ENCODE results near the gene RECK.

- TF ChIP-seq CTCF (conservative IDR thresholded peaks at IDR 0.05 in 1 of 2, IDR thresholded peaks at IDR 0.05 in 1 of 2; ENCODE audit: low read depth in 1 of 2, low read length in 2 of 2) (no peak), EZH2 (IDR thresholded peaks at IDR 0.05; ENCODE audit: low read length, missing control alignments) (no peak)
These were observed 28.9 kb upstream of the RECK start for GRCh38 chr9:36007852-36008251.
